Hematopoietic multipotent progenitor cell treated with erythropoietin and hydrocortisone succinate and interleukin-3 and kit ligand, for 6 days (in vitro differentiated cells): Measurements from ENCODE around the gene RFX4.
"Not testable (repeated sequence)": the region's sequence is repeated elsewhere in the genome, so short reads cannot be mapped to it uniquely, and the experiment has no call there.

Experiments
- DNase-seq: peaks from one replicate; pipeline ENCODE4 v3.0.0-alpha.2; 2015

RFX4 gene

DNA sequence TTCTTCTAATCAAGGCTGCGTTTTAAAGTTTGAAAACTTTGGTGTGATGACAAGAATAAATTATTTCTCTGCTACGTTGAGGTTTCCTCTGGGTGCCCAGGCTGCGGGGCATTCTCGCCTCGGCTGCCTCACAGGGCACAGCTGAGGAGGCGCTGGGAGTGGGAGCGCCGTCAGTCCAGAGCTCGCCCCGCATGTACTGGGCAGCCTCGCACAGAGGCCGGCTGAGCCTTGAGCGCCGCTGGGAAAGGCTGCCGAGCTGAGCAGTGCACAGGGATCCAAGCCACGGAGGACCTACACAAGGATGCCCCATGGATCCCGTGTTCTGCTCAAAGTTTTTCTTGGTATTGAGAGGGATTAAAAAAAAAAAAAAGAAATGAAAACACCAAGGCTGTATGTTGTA is 11.6 kb downstream of the RFX4 start:
- no peak for DNase-seq

DNA sequence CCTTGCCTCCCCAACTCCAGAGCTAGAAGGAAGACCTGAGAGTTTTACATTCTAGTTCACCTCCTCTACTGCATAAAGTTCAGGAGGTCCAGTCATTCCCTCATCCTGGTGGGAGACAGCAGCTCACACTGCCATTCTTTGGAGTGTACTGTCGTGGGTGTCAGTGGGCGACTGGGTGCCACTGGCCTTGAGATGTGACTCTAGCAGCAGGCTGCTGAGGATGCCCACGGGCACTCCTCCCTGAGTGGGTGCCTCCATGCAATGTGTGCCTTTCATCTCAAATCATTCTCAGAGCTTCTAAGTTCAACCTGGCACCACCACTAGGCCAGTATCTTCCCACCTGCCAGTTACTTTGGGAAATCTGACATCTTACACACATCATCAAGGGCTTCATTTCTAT is 12.5 kb downstream of the RFX4 start:
- no peak for DNase-seq

DNA sequence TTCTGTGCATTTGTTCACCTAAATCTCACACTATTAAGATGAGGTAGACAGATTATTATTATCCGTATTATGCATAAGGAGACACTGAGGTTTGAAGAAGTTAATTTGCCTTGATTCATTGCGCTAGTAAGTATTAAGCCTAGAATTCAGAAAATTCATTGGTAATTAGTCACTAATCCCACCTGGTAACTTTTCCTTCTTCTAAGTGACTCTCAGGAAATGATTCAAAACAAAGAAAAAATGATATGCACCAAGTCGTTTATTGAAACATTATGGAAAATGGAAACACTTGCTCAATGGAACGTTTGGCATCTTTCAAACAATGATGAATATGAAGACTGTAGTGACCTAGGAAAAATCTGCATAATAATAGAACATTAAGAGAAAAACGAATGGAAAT is 15.2 kb downstream of the RFX4 start:
- no peak for DNase-seq

DNA sequence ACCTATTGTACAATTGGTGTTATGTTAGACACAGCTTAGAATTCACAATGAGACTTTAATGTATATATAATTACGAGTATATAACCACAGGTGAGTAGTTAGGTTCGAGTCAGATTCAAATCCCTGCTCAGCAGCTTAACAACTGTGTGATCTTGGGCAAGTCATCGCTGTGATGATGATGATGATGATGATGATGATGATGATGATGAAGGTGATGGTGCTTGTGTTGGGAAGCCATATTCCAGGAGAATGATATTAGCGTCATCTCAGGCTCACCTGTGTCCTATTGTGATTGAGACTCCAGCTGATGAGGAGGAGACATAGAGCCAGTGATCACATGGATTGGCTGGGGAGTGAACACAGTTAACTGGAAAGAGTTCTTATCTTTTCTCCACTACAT is 16.5 kb downstream of the RFX4 start:
- no peak for DNase-seq

DNA sequence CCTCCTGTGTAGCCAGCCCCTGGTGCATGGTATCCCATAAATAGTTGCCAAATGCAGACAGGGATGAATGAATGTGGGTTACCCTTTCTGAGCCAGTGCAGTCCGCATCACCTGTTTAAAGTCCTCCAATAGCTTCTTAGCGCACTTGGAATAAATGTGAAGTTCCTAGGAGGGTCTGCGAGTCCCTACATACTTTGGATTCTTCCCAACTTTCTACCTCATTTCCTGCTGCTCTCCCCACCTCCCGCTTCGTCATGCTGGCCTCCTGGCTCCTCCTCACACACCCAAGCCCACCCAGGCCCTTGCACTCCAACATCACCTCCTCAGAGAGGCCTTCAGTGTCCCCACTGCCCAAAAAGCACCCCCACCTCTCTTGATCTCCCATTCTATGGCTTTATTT is 17.7 kb downstream of the RFX4 start:
- DNase-seq = no peak

DNA sequence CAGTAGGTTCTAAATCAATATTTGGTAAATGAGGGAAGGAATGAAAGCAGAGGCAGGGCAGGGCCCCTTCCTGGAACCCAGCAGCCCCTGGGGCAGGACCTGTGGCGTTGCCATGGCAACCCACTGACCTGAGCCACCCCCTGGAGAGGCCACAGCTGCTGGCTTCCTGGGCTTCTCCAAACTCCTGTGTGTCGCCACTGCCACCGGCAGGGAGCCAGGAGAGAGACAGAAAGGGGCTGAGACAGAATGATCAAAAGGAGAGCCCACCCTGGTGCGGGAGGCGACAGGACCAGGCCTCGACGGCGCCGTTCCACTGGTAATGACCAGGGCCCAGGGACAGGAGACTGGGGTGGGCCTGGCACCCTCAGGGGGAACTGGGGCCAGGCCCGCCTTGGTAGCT is 18.2 kb downstream of the RFX4 start:
- DNase-seq = no peak

DNA sequence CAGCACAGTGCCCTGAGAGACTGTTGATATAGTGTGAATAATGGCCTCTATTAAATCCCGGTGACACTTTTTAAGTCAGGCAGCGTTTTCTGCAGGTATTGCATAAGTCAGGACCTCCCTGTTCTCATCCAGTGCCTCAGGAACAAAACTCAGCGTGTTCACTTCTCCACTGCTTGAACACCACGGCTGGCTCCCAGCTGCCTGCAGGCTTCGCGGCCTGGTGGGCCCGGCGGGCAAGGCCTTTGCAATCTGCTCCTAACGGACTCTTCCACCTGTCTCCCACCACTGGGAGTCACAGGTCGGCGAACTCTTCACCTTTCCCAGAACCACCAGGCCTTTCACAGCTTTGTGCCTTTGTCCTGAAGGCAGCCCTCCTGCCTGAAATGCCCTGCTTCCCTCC is 18.7 kb downstream of the RFX4 start:
- DNase-seq = no peak

DNA sequence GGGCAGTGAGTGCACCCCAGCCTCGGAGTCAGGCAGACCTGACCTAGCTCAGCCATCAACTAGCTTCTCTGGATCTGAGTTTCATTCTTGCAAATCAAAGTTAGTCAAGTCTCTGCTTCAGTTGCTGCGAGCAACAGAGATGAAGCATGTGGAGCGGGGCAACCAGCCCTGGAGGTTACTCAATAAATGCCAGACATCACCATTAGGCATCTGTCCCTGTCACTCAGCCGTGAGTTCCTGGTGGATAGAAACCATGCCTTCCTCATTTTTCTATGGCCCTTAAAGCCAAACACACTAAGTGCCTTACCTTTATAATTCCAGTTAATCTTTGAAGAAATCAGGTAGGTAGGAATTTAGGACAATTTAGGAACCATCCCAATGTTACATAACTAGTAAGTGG is 19.3 kb downstream of the RFX4 start:
- no peak for DNase-seq

DNA sequence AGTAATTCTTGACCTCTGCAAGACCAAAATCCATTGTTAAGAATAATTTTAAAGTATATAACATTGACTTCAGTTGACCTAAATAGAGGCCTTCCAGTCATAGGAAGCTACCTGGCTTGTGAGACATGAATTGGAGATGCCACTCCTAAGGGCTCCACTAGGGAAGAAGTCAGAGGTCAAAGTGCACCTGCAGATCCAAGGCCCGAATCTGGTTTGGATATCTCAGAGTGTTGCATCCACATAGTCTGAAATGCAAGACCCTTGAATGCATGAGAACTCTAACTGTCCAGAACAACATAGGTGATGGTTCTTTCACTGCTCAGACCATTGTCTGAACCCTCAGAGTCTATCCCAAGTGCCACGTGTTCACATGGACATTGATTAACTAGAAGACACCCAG is 22.4 kb downstream of the RFX4 start:
- no peak for DNase-seq

DNA sequence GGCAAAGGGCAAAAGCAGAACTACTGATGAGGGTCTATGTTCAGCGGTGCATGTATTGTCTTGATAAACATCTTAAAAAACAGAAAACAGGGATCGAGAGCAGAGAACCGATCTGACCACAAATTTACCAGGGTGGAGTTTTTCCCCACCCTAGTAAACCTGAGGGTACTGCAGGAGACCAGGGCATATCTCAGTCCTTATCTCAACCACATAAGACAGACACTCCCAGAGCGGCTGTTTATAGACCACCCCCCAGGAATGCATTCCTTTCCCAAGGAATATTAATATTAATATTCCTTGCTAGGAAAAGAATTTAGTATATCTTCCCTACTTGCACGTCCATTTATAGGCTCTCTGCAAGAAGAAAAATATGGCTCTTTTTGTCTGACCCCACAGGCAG is 37.8 kb downstream of the RFX4 start:
- DNase-seq = not testable (repeated sequence)

DNA sequence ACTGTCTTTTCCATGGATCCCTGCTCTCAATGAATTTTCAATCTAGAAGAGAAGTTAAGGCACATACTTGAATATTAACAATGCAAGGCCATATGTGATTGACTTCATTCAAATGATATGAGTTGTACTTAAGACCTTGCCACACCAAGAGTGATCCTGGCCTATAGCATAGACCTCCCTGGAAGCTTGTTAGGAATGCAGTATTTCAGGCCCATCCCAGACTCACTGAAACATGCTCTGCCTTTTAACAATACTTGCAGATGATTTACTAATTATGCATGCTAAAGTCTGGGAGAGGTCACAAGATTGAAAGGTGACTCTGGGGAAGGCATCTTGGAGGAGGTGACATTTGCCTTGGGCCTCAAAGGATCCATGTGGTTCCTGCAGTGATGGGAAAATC is 43.2 kb downstream of the RFX4 start:
- no peak for DNase-seq

DNA sequence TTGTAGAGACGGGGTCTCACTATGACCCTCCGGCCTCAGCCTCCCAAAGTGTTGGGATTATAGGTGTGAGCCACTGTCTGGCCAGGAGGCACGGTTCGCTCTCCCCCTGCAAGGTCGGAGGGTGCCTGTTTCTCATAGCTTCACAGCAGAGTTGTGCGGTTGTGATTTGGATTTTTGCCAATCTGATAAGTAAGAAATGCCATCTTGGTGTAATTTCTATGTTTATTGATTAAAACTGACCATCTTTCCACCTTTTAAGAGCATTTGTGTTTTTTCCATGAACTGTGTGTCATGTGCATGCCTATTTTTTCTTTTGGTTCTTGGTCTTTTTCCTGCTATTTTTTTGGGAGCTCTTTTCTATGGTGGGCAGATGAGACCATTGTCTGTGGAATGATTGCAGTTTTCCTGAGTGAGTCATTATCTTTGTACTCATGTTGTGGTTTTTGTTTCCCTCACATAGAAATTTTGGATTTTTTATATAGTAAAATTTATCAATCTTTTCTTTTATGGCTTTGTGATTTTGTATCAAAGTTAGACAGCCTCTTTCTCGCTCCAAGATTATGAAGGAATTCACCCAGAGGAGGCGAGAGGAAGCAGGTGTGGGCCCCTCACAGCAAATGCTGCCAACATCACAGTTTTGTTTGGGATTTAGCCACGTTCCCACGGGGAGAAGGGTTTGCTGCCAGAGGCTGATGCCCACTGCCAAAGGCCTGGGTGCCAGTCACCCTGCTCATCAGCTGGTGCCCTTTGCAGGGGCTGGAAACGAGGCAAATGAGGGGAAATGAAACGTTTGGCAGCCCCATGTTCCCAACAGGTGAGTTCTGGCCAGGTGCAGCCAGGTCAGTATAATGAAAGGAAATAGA is 47.2 kb downstream of the RFX4 start:
- DNase-seq = peak; percentile 3

DNA sequence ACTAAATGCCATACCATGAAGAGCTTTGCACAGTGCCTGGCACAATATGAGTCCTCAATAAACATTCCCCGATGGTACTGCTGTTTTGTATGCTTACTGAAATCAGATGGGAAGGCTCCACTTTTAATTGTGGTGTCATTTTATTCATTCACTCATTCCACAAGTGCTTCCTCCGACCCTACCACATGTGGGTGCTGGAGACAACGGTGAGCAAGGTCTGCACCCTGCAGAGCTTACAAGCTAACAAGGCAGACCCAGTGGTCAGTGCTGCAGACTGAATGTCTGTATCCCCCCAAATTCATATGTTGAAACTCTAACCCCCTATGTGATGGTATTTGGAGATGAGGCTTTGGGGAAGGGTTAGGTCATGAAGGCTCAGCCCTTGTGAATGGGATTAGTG is 48.3 kb downstream of the RFX4 start:
- no peak for DNase-seq

DNA sequence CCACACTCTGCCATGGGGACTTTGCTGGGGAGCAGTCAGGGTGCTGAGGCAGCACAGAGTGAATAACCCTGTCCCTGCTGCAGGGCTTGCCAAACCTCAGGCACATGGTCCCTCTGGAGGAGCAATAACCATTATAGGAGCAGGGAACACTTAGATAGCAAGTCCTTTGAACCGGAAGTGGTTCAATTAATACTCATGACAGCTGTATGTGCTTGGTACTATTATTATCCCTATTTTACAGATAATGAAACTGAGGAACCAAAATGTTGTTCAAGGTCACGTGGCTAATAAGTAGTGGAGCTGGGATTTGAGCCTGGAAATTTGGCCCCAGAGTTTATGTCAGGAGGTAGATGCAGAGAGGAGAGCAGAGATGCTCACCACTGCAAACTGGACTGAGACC is 49.0 kb downstream of the RFX4 start:
- no peak for DNase-seq

DNA sequence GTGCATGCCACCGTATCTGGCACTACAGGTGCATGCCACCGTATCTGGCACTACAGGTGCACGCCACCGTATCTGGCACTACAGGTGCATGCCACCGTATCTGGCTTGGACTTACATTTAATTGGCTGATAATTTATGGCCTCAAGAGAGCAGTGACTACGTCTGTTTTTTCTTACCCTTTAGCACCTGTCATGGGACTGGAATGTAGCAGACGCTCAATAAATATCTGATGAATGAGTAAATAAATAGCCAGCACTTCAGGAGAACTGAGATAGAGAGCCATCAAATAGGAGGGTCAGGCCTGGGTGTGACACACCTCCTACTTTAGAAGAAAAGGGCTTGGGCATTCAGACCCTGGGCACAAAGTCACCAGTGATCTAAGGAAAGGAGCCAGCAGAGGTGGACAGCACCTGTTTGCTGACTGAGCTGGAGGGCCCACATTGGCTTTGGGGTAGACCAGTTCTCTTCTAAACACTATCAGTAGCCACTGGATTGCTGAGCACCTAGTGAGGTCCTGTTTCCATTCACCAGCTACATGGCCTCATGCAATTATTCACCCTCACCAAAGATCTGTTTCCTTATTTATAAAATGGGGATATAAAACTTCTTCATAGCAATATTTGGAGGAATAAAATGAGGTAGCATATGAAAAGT is 50.1 kb downstream of the RFX4 start:
- DNase-seq = no peak

DNA sequence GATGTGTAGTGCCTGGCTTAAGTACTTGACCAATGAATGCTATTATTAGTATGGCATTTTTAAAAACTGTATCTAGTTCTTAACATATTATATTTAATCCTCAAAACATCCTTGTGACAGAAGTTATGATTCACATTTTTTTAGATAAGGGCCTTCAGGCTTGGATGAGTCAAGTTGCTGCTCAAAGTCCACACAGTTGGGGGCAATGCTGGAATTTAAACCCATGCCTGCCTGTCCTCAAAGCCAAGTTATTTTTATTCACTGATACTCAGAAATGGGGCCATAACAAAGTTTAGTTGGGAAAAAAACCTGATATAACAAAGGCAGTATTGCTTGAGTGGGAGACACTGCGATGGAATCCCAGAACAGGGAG is 50.6 kb downstream of the RFX4 start:
- no peak for DNase-seq

DNA sequence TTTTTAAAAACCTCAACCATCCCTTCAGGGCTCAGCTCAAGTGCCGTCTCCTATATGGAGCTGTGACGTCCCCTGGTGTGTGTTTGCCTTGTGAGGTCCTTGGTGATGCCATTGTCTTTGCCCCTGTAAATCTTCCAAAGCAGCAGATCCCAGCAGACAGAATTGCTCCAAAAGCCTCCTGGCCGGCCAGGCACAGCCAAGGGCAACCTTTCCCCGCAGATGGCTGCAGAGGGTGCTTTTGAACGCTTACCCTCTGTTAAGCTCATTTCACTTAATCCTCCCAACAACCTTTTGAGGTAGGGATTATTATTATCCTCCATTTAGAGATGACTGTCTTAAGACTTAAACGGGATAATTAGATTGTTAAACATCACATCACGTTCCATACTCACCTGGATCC is 51.4 kb downstream of the RFX4 start:
- no peak for DNase-seq

DNA sequence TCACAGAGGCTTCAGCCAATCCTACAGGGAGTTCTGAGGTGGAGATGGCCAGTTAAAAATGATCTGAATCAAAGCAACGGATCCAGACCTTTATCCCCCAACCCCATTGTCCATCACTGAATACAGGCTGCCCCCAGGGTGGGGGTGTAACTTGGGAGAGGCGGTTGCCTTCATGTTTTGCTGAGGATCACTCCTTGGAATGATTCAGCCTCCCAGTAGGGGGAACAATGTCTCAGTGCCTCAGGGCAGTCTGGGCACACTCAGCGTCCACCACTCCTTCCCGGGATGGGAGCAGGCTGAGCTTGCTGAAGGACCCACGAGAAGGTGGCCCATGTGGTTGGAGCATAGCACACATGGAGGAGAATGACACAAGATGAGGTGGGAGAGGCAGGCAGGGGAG is 60.2 kb downstream of the RFX4 start:
- DNase-seq = no peak

DNA sequence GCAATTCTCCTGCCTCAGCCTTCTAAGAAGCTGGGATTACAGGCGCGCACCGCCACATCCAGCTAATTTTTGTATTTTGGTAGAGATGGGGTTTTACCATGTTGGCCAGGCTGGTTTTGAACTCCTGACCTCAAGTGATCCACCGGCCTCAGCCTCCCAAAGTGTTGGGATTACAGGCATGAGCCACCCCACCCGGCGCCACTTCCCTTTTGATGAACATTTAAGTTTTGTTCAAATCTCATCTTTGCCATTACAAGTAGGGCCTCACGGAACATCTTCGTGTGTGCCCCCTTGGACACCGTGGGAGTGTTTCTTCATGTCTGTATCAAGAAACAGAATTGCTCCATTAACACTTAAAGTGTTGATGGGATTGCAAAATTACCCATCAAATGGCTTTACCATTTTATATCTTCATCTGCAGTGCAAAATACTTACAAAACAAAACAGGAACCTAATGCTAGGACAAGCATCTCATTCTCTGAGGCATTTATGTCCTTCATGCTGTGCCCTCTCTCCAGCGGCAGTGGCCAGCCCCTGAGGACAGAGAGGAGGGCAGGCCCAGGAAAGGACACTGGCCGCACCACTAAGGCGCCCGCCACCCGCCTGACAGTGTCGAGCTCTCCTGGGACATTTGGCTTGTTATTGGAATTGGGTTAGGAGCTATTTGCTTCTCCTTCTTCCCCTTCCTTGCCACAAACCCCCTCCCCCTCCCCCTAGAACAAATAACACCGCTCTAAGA is 61.7 kb downstream of the RFX4 start:
- DNase-seq = no peak

DNA sequence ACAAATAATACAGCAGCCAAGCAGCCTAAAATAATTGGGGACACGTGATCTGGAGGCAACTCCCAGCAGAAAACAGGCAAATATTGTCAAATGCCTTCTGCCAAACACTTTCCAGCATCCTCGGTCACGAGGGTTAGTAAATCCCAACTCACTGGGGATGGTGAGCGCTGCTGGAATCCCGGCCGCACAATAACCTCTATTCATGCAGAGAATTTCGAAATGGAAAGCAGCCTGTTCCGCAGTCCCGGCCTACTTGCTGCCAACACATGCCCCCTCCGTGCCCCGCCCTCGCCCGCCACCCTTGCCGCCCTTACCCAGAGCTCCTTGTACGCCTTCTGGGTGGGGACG is 62.2 kb downstream of the RFX4 start:
- no peak for DNase-seq

DNA sequence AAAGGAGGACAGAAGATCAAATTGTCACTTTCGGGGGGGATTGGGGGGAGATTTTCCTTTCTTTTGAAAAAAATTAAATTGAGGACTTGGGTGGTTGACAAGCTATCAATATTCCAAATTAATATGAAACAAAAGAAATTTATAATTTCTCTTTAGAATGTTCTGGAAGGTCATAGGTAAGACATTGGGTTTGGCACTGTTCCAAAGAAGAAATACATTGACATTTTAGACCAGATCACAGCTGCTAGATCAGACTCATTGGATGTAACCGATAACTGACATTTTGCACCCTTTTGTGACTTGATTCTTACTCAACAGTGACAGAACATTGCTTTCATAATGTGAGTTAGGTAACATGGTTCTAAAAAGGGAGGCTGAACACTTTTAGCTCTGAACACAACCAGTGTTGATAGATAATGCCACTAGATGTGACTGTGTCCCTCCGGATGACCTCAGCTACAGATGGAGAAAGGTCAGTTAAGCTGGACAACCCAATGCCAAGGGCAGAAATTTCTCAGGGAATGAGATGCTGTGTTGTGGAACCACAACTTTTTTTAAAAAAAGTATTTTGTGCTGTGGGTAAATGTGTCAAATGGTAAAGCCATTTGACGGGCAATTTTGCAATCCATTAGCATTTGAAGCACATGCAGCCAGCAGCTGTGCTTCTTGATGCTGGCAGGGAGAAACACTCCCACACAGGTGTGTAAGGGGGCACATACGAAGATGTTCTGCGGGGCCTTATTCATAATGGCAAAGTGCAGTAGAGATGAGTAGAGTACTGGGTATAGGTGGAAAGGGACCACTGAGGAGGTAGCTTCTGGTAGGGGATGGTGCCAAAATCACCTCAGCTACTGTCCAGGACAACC is 62.9 kb downstream of the RFX4 start:
- DNase-seq = no peak

DNA sequence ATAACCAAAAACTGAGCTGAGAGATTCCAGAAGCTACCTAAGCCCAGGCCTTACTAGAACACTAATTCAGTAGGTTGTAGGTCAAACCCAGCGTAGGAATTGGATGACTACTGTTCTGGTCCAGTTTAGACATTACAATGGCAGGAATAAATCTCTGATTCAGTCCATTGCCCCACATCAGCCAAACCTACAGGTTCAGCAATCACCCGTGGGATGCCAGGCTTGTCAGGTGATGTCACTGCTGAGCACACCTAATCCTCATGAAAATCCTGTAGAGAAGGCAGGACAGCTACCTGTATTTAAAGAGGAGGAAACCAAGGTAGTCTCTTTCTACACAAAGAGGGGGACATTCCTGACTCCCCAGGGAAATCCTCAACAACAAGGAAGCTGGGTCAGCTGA is 63.7 kb downstream of the RFX4 start:
- DNase-seq = no peak

DNA sequence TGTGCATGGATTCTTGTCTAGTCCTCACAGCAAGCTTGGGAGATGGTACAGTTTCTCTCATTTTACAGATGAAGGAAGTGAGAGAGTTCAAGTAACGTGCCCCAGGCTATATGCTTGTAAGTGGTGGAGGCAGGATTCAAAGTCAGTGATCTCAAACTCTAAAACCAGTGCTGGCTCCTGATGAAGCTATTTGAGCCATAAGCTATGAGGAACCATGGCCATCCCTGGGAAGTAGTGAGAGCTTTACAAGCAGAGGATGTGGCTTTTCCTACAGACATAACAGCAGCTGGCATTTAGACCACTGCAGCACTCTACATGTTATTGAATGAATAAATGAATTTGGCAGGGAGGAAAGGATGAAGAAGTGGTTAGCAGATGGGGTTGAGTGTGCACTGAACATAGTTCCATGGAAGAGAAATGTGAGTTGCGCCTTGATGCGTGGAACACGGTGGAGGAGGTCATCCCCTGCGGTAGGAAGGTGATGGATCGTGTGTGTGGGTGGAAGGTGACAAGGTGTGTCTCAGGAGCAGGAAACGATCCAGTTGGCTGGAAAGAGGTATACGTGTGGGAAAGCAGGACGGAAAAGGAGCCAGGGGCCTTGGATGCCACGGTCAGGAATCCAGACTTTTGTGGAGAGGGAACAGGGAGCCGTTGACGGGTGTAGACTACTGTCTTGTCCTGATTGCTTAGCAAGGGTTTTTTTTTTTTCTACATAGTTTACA is 65.2 kb downstream of the RFX4 start:
- no peak for DNase-seq
